OCI-M1 (cell line): ENCODE results near the gene LDOC1.
"Not testable (repeated sequence)": the region's sequence is repeated elsewhere in the genome, so short reads cannot be mapped to it uniquely, and the experiment has no call there.

ENCODE experiments used
- DNase-seq: peaks from one replicate; lab custom pipeline; 2025; lab: John Stamatoyannopoulos, UW

The LDOC1 gene

GRCh38 chrX:141176586-141177451 is at the start of gene LDOC1:
Gene LDOC1, minus strand, starts transcription at chrX:141177129. Its CDS starts 108 bp downstream, at chrX:141177021.
- DNase-seq: peak; percentile 87

DNA sequence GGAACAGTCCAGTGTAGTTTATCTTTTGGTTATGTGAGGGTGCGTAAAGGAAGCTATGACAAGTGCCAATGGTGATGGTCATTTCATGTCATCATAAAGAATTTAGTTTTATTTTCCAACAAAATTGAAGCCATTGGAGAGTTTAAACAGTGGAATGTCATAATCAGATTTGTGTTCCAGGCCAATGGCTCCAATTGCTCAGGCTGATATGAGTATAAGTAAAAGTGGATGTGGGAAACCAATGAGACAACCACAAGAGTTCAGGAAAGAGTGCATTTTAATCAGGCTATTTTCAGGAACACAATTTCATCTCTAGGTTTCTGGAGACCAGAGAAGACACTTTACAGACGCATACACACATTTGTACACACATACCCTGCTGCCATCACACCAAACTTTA is 44.7 kb upstream of the LDOC1 start:
- DNase-seq: no peak

DNA sequence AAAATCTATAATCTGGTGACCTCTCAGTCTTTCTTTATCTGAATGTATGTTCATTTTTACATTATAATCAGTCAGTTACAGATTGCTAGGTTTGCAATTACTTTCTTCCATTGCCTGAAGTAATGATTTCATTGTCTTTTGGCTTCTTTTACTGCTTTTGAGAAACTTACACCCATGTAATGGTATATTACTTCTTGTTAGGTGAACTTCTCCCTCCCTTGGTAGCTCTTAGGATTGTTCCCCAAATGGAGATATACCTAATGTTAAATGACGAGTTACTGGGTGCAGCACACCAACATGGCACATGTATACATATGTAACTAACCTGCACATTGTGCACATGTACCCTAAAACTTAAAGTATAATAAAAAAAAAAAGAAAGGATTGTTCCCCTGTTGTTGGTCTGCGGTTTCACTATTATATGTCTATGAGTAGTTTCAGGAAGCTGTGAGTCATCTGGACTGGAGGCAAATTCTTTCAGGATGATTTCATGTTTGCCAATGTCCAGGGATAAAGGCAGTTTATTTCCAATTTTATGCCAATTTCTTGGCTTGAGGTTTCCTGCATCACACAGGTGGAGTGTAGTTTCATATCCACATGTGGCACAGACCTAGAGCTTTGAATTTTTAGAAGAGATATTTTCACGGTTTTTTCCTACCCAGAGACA is 43.5 kb upstream of the LDOC1 start:
- DNase-seq: no peak

DNA sequence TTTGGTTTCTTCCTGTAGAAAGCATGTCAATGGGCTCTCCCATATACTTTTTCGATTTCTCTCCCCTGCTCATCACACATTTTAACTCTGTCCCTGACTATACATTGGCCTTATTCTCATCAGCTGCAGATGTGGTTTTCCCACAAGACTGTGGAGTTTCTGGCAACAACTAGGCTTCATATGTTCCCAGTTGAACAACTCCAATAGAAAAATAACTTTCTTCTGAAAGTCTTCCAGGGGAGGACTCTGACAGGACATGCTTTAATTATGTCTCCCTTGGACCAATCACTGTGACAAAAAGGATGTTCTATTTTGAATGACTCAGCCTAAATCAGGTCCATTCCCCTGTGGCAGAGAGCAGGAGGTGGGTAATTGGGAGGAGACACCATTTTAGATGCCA is 37.3 kb upstream of the LDOC1 start:
- no peak for DNase-seq

DNA sequence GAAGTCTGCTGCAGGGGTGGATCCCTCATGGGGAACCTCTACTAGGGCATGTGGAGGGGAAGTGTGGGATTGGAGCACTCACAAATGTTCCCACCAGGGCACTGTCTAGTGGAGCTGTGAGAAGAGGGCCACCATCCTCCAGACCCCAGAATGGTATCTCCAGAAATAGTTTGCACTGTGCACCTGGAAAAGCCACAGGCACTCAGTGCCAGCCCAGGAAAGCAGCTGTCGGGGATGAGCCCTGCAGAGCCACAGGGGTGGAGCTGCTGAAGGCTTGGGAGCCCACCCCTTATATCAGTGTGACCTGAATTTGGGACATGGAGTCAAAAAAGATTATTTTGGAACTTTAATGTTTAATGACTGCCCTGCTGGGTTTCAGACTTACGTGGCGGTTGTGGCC is 25.0 kb upstream of the LDOC1 start:
- DNase-seq: no peak

GRCh38 chrX:141188573-141188972 is 11.6 kb upstream of the LDOC1 start:
- DNase-seq: not testable (repeated sequence)

GRCh38 chrX:141185366-141185765 is 8.4 kb upstream of the LDOC1 start:
- DNase-seq: no peak

- no peak for DNase-seq
Observed at GRCh38 chrX:141183000-141183399, 6.1 kb upstream of the LDOC1 start.

DNA sequence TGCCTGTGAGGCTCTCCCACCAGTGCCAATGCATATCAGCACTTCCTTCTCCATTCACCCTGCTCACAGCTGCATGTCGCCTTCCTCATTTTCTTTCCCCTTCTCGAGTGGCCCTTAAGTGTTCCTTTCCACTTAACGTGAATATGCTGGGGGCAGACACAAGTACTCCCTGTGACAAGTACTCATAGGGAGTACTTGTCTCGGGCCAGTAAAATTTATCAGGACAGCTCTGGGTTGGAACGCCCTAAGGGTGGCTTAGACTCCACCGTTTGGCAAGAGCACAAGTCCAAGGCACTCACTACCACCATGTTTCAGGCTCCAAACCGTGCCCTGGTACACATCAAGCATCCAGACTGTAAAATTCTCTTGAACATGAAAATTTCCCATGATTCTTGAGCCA is 3.9 kb upstream of the LDOC1 start:
- DNase-seq: no peak

GRCh38 chrX:141175786-141176185 is 1.1 kb downstream of the LDOC1 start:
- no peak for DNase-seq

GRCh38 chrX:141164406-141164805 is 12.5 kb downstream of the LDOC1 start:
- DNase-seq: no peak

DNA sequence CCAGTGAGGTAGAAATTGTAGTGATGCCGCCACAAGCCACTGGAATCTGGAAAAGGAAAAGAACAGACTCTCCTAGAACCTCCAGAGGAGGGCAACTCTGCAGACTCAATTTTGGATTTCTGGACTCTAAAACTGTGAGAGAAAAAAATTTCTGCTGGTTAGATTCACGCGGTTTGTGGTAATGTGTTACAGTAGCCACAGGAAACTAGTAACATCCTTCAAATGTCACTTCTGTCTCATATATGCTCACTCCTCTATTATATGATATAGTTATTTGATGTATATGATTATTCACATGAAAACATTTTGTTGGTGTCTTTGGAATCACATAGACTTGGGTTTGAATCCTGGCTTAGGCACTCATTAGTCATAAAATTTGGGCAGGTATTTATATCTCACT is 18.8 kb downstream of the LDOC1 start:
- DNase-seq: no peak

- DNase-seq: not testable (repeated sequence)
Observed at GRCh38 chrX:141155231-141155630, 21.7 kb downstream of the LDOC1 start.

DNA sequence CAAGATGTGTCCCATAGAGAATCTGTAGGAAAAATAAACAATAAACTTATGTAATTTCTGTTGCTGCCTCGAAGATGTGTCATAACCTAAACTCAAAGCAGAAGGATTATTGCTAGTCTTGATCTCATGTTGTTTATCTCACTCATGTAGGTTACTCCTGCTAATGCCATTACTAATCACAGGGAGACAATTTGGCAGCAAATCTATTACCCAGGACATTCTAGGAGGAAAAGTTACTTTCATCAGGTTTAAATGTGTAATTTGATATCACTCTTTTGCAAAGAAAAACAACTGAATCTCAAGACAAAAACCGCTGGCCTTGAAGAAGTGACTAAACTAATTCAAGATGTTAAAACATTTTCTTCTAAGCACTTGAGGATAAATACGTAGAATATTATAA is 34.0 kb downstream of the LDOC1 start:
- no peak for DNase-seq

DNA sequence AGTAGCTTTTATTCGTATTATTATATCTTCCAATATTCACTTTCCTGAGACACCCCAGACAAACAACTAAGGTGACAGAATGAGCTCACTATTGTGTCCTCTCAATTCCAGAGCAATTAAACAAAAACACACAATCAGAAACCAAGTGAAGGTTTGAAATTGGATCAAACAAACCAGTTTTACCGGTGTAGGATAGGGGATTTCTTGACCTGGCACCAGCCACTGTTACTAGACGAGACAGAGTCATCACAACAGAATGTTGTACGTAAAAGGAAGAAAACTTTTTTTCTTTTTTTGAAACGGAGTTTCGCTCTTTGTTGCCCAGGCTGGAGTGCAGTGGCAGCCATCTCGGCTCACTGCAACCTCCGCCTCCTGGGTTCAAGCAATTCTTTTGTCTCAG is 43.7 kb downstream of the LDOC1 start:
- no peak for DNase-seq

GRCh38 chrX:141127146-141127545 is 49.8 kb downstream of the LDOC1 start:
- no peak for DNase-seq
